MM.1S (cell line): ENCODE measurements around the gene RRP7A.
A peak's percentile ranks its signal among the peaks of the same experiment; 100 is the strongest.

Experiments used
- EZH2phosphoT487 ChIP-seq: fragments of 300-600 bp; sonication (generic); IDR thresholded peaks from 2 replicates; pipeline ENCODE4 v1.6.1; 2018; ENCODE audit warnings: antibody characterized with exemption, low read length
- TF ChIP-seq, protein P1 (sequence below): fragments of 300-600 bp; sonication (generic); IDR thresholded peaks from 2 replicates; pipeline ENCODE4 v1.5.1; 2016; ENCODE audit warnings: antibody characterized with exemption, low read length, mixed read lengths

DNA sequence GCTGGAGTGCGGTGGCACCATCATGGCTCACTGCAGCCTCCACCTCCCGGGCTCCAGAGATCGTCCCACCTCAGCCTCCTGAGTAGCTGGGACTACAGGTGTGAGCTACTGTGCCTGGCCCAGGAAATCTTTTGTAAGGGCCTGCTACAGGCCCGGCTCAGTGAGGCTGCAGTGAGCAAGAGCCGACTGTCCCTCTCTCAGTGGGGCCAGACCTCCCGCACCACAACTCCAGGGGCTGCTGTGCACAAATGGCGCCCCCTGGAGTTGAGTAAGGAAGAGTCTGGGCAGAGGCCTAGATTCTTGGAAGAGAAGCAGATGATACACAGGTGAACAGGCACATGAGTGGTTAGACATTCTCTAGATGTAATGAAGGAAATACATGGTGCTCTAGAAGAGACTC lies 41.2 kb upstream of the RRP7A start:
- no peak for TF ChIP-seq EZH2phosphoT487
- TF ChIP-seq, protein P1, sequence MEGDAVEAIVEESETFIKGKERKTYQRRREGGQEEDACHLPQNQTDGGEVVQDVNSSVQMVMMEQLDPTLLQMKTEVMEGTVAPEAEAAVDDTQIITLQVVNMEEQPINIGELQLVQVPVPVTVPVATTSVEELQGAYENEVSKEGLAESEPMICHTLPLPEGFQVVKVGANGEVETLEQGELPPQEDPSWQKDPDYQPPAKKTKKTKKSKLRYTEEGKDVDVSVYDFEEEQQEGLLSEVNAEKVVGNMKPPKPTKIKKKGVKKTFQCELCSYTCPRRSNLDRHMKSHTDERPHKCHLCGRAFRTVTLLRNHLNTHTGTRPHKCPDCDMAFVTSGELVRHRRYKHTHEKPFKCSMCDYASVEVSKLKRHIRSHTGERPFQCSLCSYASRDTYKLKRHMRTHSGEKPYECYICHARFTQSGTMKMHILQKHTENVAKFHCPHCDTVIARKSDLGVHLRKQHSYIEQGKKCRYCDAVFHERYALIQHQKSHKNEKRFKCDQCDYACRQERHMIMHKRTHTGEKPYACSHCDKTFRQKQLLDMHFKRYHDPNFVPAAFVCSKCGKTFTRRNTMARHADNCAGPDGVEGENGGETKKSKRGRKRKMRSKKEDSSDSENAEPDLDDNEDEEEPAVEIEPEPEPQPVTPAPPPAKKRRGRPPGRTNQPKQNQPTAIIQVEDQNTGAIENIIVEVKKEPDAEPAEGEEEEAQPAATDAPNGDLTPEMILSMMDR, result peak; percentile 49
